Dermis microvascular lymphatic vessel endothelial cell (primary cell): ENCODE data around the gene MAPRE2. TPM values are rescaled to one million over a fixed set of nuclear protein-coding genes. Genes with fewer than 3 reads are reported as not detected.

Experiments used
- DNase-seq, 2 donors: peaks; one replicate each; pipeline versions ENCODE4 v3.0.0 to v3.0.0-alpha.2; 2010; ENCODE audit warnings: low read depth in 2 of 2
- total RNA-seq: library from RNA; depleted of rRNA; stranded (reverse); fragments of >200 nt; gene quantifications from 2 replicates; pipeline ENCODE4 v1.2.1, GENCODE V29; 2014

MAPRE2 gene
- 14.2 and 24.3 TPM in 2 replicates for total RNA-seq

DNA sequence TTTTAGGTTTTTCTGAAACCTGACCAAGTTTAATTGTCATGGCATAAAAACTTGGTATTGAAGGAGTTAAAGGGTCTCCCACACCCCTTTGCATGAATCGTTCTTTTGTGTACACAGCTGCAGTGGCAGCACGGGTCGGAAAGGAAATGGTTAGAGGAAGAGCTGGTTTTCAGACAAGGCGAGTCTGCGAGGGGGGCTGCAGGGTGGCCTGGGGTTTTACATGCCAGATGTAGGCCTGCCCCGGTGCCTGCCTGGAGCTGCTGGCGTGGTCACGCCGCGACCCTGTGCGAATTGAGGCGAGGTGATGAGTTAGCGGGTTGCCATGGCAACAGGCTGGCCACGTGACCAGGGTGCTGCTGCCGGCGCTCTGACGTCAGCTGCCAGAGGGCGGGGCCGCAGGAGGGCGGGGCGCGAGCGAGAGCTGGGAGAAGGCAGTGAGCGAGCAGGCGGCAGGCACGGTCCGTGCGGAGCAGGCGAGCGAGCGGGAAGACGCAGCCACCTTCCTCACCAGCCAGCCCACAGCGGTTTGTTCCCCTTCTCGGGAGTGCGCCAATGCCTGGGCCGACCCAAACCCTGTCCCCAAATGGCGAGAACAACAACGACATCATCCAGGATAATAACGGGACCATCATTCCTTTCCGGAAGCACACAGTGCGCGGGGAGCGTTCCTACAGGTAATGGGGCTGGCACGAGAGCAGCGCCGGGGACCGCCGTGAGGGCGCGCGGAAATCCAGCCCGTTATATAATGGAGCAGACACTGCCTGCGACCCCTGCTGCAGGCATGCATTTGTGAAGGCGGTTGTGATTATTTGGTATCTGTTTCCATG is at the start of gene MAPRE2:
Gene MAPRE2 (plus strand): TSS at position 426 of the 827 bp plus-strand sequence. CDS start 127 bp downstream, at position 553.
- DNase-seq = peak; percentile 93 to 98

DNA sequence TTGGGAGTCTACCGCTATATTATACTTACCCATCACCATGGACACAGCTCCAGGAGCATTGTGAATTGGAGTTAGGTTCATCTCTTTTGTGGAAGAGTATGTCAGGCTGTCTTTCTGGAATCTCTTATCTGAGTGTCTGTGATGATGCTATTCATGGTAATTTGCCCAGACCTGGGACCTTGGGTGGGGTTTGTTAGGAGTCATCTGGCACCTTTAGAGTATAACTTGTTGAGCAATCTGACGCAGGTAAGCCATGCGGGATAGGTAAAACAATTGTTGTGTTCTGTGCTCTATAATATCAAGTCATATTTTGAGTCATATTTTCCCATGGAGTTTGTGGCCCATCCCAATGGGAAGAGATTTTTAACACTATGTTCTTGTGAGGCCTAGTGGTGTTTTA is 49.7 kb upstream of the MAPRE2 start:
- no peak for DNase-seq

- no peak for DNase-seq
These were observed 47.9 kb upstream of the MAPRE2 start for GRCh38 chr18:34993289-34993688.

GRCh38 chr18:34995746-34996145 is 45.5 kb upstream of the MAPRE2 start:
- no peak for DNase-seq

- no peak for DNase-seq
These were observed 42.6 kb upstream of the MAPRE2 start for GRCh38 chr18:34998661-34999060.

GRCh38 chr18:34999756-35000289 is 41.4 kb upstream of the MAPRE2 start:
- no peak for DNase-seq

- no peak for DNase-seq
These were observed 40.8 kb upstream of the MAPRE2 start for GRCh38 chr18:35000457-35000856.

- no peak for DNase-seq
These were observed 39.1 kb upstream of the MAPRE2 start for GRCh38 chr18:35002120-35002519.

GRCh38 chr18:35005963-35006577 is 35.1 kb upstream of the MAPRE2 start:
- DNase-seq = peak; percentile 26 to 72

- DNase-seq = no peak
These were observed 31.1 kb upstream of the MAPRE2 start for GRCh38 chr18:35010156-35010555.

- no peak for DNase-seq
These were observed 30.2 kb upstream of the MAPRE2 start for GRCh38 chr18:35010993-35011392.

GRCh38 chr18:35019933-35020332 is 21.3 kb upstream of the MAPRE2 start:
- no peak for DNase-seq

GRCh38 chr18:35022426-35023001 is 18.7 kb upstream of the MAPRE2 start:
- DNase-seq = no peak

- DNase-seq = no peak
These were observed 17.0 kb upstream of the MAPRE2 start for GRCh38 chr18:35024196-35024595.

- peak in 1 of 2 donors; percentile 19 for DNase-seq
These were observed 16.2 kb upstream of the MAPRE2 start for GRCh38 chr18:35024965-35025364.

DNA sequence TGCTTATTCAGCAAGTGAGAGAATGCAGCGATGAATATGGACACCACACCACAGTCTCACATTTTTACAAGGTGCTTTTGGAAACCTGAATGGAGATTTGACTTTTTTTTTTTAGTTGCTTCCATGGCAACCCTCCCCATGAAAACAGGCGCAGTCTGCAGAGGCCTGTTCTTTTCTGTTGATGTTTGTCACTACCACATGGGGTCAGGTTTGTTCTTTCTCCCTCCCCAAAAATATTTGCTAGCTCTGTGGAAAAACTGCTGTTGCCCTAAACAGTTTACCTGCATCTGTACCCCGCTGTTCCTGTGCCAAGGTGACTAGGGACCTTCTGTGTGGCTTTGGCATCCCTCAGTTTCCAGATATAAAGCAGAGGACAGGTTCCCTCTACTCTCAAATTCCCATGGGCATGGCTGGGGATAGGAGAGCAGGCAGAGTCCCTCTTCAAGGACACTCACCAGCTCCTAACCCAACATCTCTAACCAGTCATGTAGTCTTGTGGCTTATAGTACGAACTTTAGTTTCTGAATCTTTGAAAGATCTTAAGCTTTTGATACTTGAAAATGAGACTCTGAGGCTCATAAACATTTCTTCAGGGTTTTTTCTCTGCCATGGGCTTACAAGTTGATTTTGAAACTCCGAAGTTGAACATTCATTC is 14.7 kb upstream of the MAPRE2 start:
- DNase-seq = peak in 1 of 2 donors; percentile 13

DNA sequence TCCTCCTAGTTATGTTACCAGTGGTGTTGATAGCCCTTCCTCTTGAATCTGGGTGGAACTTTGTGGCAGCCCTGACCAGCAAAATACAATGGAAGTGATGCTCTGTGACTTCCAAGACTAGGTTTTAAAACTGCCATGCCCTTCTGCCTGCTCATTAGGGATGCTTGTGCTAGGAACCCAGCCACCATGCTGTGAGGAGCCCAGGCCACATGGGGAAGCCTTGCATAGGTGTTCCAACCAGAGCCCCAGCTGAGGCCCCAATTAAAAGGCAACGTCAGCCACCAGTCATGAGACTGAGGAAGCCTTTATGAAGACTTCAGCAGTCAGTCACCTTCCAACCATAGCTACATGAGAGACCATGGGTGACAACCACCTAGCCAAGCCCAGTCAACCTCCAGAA is 14.0 kb upstream of the MAPRE2 start:
- no peak for DNase-seq

DNA sequence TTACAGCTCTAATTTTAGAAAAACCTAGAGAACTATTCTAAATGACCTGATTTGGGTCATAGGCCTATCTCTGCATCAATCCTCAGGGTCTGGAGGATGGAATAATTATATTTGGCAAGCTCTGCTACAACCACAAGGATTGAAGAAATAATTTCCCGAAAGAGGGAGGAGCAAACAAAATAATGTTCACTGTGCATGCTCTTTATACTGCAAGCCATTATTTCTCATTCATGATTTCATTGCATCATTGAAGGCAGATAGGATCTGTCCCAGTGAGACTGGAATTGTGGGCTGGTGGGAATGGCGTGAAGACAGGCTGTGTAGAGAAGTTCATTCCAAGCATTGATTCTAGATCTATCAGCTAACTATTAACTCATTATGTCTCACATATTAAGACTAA is 12.7 kb upstream of the MAPRE2 start:
- no peak for DNase-seq

- no peak for DNase-seq
These were observed 12.1 kb upstream of the MAPRE2 start for GRCh38 chr18:35029103-35029502.

DNA sequence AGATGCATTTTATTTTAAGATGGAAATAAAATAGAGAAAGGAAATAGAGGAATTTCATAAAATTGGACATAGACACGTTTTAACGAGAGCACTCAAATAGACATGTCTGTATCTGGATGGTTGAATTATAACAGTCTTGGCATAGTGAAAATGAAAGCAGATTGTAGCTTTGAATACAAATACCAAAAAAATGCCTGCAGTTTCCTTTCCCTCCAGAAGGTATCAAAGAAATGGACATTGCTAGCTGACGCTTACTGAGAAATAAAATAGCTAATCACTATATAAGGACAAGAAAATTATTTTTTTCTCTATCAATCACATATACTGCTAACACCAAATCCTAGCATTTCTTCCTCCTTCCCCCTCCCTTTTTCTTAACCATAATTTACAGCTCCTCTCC is 11.4 kb upstream of the MAPRE2 start:
- no peak for DNase-seq

- DNase-seq = no peak
These were observed 10.8 kb upstream of the MAPRE2 start for GRCh38 chr18:35030277-35030989.
